Daoy (cell line): ENCODE data around the gene MRPS17. TPM values are rescaled to one million over a fixed set of nuclear protein-coding genes. Genes with fewer than 3 reads are reported as not detected.

Experiments
- DNase-seq: peaks from one replicate; pipeline ENCODE4 v3.0.0-alpha.2; 2015; ENCODE audit warnings: low read depth
- total RNA-seq: library from RNA; depleted of rRNA; stranded (reverse); fragments of >200 nt; shearing (Covaris generic); gene quantifications from 2 replicates; pipeline ENCODE4 v1.2.3, GENCODE V29; 2014; rRNA removed

Gene MRPS17
- total RNA-seq: 40.0 and 55.8 TPM in 2 replicates

- DNase-seq: peak; percentile 98
These were observed at the start of gene MRPS17 for GRCh38 chr7:55951637-55952351. MRPS17 (plus strand) TSS chr7:55951877; CDS start chr7:55953196, 1,319 bp downstream.

GRCh38 chr7:55903985-55904759, 47.5 kb upstream of the MRPS17 start:
- DNase-seq: no peak

- DNase-seq: no peak
These were observed 38.9 kb upstream of the MRPS17 start for GRCh38 chr7:55912748-55913158.

GRCh38 chr7:55917771-55918170, 33.9 kb upstream of the MRPS17 start:
- no peak for DNase-seq

GRCh38 chr7:55928006-55928767, 23.5 kb upstream of the MRPS17 start:
- no peak for DNase-seq

- DNase-seq: no peak
These were observed 20.1 kb upstream of the MRPS17 start for GRCh38 chr7:55931421-55932151.

GRCh38 chr7:55939514-55940123, 12.1 kb upstream of the MRPS17 start:
- no peak for DNase-seq

- no peak for DNase-seq
These were observed 5.1 kb upstream of the MRPS17 start for GRCh38 chr7:55946545-55946944.

GRCh38 chr7:55952352-55952671, 635 bp downstream of the MRPS17 start:
- peak; percentile 30 for DNase-seq

- DNase-seq: no peak
These were observed 2.2 kb downstream of the MRPS17 start for GRCh38 chr7:55953707-55954475.

- no peak for DNase-seq
These were observed 5.5 kb downstream of the MRPS17 start for GRCh38 chr7:55957190-55957589.

GRCh38 chr7:55962014-55962413, 10.3 kb downstream of the MRPS17 start:
- DNase-seq: no peak

- no peak for DNase-seq
These were observed 12.0 kb downstream of the MRPS17 start for GRCh38 chr7:55963584-55964168.

- DNase-seq: peak; percentile 89
These were observed 12.8 kb downstream of the MRPS17 start, which contains the start of gene NIPSNAP2 for GRCh38 chr7:55964261-55965099. NIPSNAP2 (plus strand) TSS chr7:55964585; CDS start chr7:55964610, 25 bp downstream.

- DNase-seq: no peak
These were observed 13.4 kb downstream of the MRPS17 start for GRCh38 chr7:55965100-55965470.

- peak; percentile 24 for DNase-seq
These were observed 14.2 kb downstream of the MRPS17 start for GRCh38 chr7:55965805-55966421.

- no peak for DNase-seq
These were observed 15.2 kb downstream of the MRPS17 start for GRCh38 chr7:55966851-55967250.

- no peak for DNase-seq
These were observed 17.7 kb downstream of the MRPS17 start for GRCh38 chr7:55969391-55969790.

GRCh38 chr7:55970561-55970960, 18.9 kb downstream of the MRPS17 start:
- DNase-seq: no peak
